GM18498 (cell line): ENCODE data around the gene ZBTB20.
A peak's percentile ranks its signal among the peaks of the same experiment; 100 is the strongest.

Source experiments
- ATAC-seq: cut with Tn5 transposase; IDR thresholded peaks from one replicate; pipeline ENCODE4 v1.9.1; 2021; ENCODE audit warnings: mild to moderate bottlenecking, moderate library complexity; ENCODE audit not compliant: unreplicated experiment

The ZBTB20 gene

DNA sequence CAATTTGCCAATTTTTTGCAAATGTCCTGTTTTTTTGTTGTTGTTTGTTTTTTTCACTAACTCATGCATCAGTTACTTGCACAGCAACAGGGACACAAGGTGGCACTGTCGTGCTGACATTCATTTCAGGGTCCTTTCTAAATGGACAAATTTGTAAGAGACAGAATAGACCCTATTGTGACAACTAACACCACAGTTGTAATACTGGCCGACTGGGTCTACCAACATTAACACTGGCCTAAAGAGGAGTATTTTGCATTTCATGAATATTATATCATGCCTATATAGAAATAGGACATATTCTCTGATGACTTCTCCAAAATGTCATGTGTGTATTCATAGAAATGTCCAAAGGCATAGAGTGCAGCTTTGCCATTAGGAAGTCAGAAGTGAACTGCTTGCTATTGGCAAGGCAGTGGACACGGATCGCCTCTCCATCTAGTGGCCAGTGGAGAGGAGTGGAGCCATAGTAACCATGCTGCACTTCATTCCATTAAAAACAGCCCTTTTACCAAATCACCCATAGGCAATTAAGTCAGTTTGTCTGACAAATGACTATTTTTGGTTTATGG lies 54.8 kb downstream of the ZBTB20 start:
- peak; percentile 90 for ATAC-seq

GRCh38 chr3:115090712-115091111 lies 56.4 kb downstream of the ZBTB20 start:
- no peak for ATAC-seq

GRCh38 chr3:115089481-115089880 lies 57.6 kb downstream of the ZBTB20 start:
- ATAC-seq = no peak

DNA sequence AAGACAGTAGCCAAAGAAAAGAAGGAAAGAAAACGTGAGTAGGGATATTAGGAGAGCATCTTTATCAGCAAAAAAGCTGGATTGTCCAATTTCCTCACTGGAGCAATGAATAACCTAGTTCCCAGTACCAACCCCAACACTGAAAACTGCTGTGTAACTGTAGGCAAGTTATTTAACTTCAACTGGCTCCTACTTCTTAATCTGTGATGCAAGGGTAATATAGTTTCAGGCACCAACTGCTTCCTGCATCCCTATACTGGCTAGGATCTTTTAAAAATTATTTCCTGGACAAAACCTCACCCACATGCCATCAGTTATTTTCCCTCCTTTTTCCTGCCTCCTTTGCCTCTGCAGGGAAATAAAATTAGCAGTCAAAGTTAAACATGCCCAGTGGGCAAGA lies 59.6 kb downstream of the ZBTB20 start:
- ATAC-seq = no peak

- ATAC-seq = no peak
Observed at GRCh38 chr3:115086344-115086743, 60.7 kb downstream of the ZBTB20 start.

GRCh38 chr3:115085197-115085865 lies 61.8 kb downstream of the ZBTB20 start:
- ATAC-seq = no peak

GRCh38 chr3:115084686-115085085 lies 62.4 kb downstream of the ZBTB20 start:
- ATAC-seq = no peak

DNA sequence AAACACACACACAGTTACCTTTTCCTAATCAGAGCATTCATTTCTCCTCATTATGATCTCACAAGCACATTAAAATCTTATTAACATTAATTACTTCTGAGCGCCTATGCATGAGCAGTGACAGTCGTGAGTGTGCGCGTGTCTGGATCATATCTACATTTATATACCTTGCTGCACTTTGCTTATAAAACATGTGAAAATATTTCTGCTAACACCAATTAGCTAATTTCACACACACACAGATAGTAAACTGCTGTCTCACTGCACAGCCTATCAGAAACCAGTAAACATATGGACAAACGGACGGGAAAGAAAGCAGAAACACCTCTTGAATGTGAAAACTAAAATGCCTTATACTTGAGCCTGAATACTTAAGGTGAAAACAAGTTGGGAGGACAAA lies 64.8 kb downstream of the ZBTB20 start:
- ATAC-seq = no peak

GRCh38 chr3:115081444-115081843 lies 65.6 kb downstream of the ZBTB20 start:
- ATAC-seq = no peak

GRCh38 chr3:115077501-115078250 lies 69.4 kb downstream of the ZBTB20 start:
- no peak for ATAC-seq

DNA sequence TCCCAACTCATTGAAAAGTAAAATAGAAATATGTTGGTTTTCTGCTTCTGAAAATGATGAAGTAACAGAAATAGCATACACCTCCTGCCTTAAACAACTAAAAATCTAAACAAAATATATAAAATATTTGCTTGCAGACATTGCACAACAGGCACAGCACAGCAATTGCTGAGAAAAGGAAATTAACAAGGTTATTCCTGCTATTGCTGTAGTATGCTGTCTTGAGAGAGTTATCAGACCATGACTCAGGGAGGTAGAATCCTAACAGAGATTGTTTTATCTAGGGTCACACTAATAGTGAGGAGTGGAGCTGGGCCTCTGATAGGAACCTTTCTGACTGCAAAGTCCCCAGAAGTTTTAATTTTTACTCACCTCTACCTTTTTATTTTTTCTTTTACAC lies 72.6 kb downstream of the ZBTB20 start:
- no peak for ATAC-seq

DNA sequence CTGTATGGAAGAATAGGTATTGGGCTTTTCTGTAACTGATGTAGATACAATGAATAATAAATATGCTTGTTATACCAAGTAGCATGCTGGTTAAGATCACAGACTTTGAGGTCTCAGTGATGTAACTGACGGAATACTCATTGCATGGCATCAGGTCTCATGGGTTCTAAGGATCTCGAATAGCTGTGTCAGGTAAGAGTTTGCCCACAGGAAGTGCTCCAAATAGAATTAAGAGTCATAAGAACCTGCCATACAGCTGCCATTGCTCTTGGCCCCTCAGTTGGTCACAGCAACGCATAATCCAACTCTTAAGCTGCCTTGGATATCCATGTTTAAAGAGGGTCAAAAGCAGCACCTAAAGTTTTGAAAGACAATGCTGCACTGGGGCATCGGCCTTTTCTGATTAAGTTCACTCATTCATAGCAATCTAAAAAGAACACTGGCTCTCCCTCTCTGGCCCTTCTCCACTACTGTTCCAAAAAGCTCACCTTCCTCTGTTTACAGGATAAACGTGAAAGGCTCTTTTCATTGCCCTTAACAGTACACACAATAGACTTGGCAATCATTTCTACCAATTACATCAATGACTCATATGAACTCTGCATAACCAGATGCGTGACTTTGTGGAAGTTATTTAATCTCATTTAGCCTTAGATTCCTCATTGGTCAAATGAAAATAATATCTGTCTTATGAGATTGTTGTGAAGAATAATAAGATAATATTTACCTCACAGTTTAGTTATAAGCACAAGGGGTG lies 74.6 kb downstream of the ZBTB20 start:
- ATAC-seq = no peak

- ATAC-seq = no peak
Observed at GRCh38 chr3:115071601-115072000, 75.5 kb downstream of the ZBTB20 start.

DNA sequence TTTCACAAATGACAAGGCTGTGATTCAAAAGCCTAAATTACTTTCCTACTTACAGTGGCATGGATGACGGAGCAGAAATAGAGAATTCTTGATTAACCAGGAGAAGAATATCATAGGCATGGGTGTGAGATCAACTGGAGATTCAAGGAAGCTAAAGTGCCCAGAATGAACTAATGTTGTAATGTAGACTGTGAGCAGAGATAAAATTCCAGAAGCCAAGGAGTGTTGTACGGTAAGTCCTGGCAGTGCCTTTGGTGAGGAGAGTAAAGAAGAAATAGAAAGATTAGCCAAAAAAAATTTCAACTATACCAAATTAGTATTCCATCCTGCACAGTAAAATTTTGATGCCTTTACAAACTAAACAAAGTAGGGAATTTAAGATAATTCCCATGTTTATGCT lies 75.9 kb downstream of the ZBTB20 start:
- ATAC-seq = no peak

GRCh38 chr3:115068799-115069198 lies 78.3 kb downstream of the ZBTB20 start:
- no peak for ATAC-seq

GRCh38 chr3:115062412-115062956 lies 84.6 kb downstream of the ZBTB20 start:
- no peak for ATAC-seq

DNA sequence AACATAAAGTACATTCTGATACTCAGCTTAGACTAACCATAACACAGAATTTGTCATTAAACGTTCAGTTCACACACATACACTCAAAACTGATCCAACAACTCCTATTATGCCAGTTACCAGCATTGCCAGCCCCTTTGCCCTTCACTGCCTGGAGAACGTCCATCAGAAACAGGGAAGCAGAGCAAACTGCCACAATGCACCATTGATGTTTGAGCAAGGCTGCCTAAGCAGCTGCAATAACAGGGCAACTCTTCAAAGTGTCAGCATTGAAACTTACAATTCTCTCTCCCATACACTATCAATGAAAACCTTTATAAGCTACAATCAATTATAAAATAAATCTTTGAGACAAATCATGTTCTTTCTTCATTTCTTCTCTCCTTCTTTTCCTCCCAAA lies 85.1 kb downstream of the ZBTB20 start:
- ATAC-seq = no peak

GRCh38 chr3:115052906-115053305 lies 94.2 kb downstream of the ZBTB20 start:
- ATAC-seq = no peak

DNA sequence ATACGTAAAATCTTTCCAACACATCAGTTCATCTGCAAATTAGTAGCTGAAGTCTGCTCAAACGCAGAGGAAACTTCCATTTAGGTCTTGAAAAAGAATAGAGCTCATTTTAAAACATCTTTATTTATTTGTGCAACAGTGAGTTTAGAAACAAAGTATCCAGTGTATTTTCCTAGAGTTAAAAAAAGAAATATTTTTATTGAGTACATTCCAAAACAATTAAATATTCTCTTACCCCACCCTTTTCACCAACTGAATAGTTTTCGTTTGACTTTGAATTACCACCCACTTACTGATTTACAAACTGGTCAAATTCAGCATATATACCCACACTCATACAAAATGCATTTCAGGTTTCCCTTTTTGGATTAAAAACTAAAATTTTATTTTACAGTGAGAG lies 104.7 kb downstream of the ZBTB20 start:
- no peak for ATAC-seq

GRCh38 chr3:115040673-115041286 lies 106.3 kb downstream of the ZBTB20 start:
- ATAC-seq = peak; percentile 61

DNA sequence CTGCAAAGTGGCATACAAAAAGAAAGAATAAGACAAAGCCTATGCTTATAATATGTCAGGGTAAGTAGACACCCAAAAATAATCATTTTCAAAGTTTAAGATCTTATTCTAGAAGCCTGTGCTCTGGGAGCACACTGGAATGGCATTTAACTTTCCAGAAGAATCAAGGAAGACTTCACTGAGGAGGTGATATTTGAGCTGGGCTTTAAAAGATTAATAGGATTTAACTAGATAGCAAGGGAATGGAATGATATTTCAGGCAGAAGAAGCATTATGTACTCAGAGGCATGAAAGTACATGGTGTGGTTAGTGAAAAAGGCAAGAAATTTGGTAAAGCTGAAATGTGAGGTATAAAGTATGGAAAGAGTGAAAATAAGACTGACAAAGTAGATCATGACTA lies 106.8 kb downstream of the ZBTB20 start:
- no peak for ATAC-seq
